ENCODE measurements around the gene FAF2. TPM values are rescaled to one million over a fixed set of nuclear protein-coding genes. Genes with fewer than 3 reads are reported as not detected.

The FAF2 gene
- total RNA-seq, 4 donors from 2014 or later = 21.2 to 27.3 (median 23.9) TPM

- Histone ChIP-seq H3K9me3 (no peaks in the 10 kb centered on the region), H3K36me3 (no peaks in the 10 kb centered on the region), H3K4me1 (peaks cover 19 to 60% (median 52%) of the 10 kb centered on the region in 4 donors), H3K27me3 (no peaks in the 10 kb centered on the region), H3K4me3 (no peak overlapping the region), H3K27ac (replicated peaks in 1 of 4) (no peak overlapping the region)
- TF ChIP-seq POLR2A (IDR thresholded peaks at IDR 0.05; ENCODE audit: low read depth) (no peak), POLR2AphosphoS5 (IDR thresholded peaks at IDR 0.05) (no peak), EP300 (IDR thresholded peaks at IDR 0.05) (no peak), CTCF (IDR thresholded peaks at IDR 0.05) (no peak)
- DNase-seq (ENCODE audit: extremely low spot score) = no peak
- 92% methylated on average over 6 of the region's 6 CpGs for WGBS
- intact Hi-C loops (cut with DNase I) = loop anchor here (10.0 kb wide), 1 partner anchor 131 kb away; the partner anchor contains the start of gene CLTB
These were observed 97.2 kb downstream of the FAF2 start for GRCh38 chr5:176545388-176545736.

- H3K9me3 ChIP-seq = no peaks in the 10 kb centered on the region
- H3K27ac ChIP-seq (replicated peaks in 1 of 4) = no peak overlapping the region
- TF ChIP-seq POLR2AphosphoS5 (IDR thresholded peaks at IDR 0.05) = no peak
- TF ChIP-seq POLR2A (IDR thresholded peaks at IDR 0.05; ENCODE audit: low read depth) = no peak
- TF ChIP-seq CTCF (IDR thresholded peaks at IDR 0.05) = no peak
- no peak for TF ChIP-seq EP300 (IDR thresholded peaks at IDR 0.05)
- no peak overlapping the region for H3K4me3 ChIP-seq
- 85% methylated on average over 10 of the region's 13 CpGs for WGBS
- peaks cover 19 to 60% (median 50%) of the 10 kb centered on the region in 4 donors for H3K4me1 ChIP-seq
- no peaks in the 10 kb centered on the region for H3K36me3 ChIP-seq
- H3K27me3 ChIP-seq = no peaks in the 10 kb centered on the region
- intact Hi-C loops (cut with DNase I) = loop anchor here (10.0 kb wide), 1 partner anchor 131 kb away; the partner anchor contains the start of gene CLTB
- DNase-seq (ENCODE audit: extremely low spot score) = no peak
These were observed 97.7 kb downstream of the FAF2 start for GRCh38 chr5:176545737-176546509.

GRCh38 chr5:176547802-176548201 is 99.6 kb downstream of the FAF2 start:
- peak overlapping the region in 2 of 4 donors; percentile 14 to 27 for H3K27ac ChIP-seq (replicated peaks in 1 of 4)
- 70% methylated on average over 8 of the region's 8 CpGs for WGBS

GRCh38 chr5:176548967-176549444 is 100.8 kb downstream of the FAF2 start, which contains the start of gene CDHR2:
TSS of gene CDHR2 (plus strand) at chr5:176549342. CDS start at chr5:176565353, 16,011 bp downstream.
- H3K27ac ChIP-seq (replicated peaks in 1 of 4) = peak within 1 kb of the TSS in 2 of 4 donors; percentile 14 to 27
- 85% methylated on average over 17 of the region's 18 CpGs for WGBS
- H3K9me3 ChIP-seq = no peaks in the 10 kb centered on the region
- TF ChIP-seq POLR2AphosphoS5 (IDR thresholded peaks at IDR 0.05) (no peak), POLR2A (IDR thresholded peaks at IDR 0.05; ENCODE audit: low read depth) (no peak), CTCF (IDR thresholded peaks at IDR 0.05) (no peak), EP300 (IDR thresholded peaks at IDR 0.05) (no peak)
- H3K4me3 ChIP-seq = no peak within 1 kb of the TSS
- DNase-seq (ENCODE audit: extremely low spot score) = no peak
- H3K27me3 ChIP-seq = peaks cover 0 to 19% (median 2%) of the 10 kb centered on the region in 4 donors
- intact Hi-C loops (cut with DNase I) = loop anchor here (10.0 kb wide), 1 partner anchor 134 kb away; the partner anchor contains the start of gene CLTB
- peaks cover under 1 to 33% (median 26%) of the 10 kb centered on the region in 4 donors for H3K4me1 ChIP-seq
- no peaks in the 10 kb centered on the region for H3K36me3 ChIP-seq

More at GRCh38 chr5:176547802-176548201, 99.6 kb downstream of the FAF2 start:
- Histone ChIP-seq H3K4me3 (no peak overlapping the region), H3K4me1 (peaks cover 5 to 41% (median 32%) of the 10 kb centered on the region in 4 donors), H3K27me3 (peaks cover 0 to 7% (median 0%) of the 10 kb centered on the region in 4 donors), H3K9me3 (no peaks in the 10 kb centered on the region), H3K36me3 (no peaks in the 10 kb centered on the region)
- no peak for DNase-seq (ENCODE audit: extremely low spot score)
- intact Hi-C loops (cut with DNase I) = loop anchor here (10.0 kb wide), 1 partner anchor 133 kb away; the partner anchor contains the start of gene CLTB
- TF ChIP-seq CTCF (IDR thresholded peaks at IDR 0.05) (no peak), POLR2A (IDR thresholded peaks at IDR 0.05; ENCODE audit: low read depth) (no peak), POLR2AphosphoS5 (IDR thresholded peaks at IDR 0.05) (peak in 1 of 2 donors; percentile 37), EP300 (IDR thresholded peaks at IDR 0.05) (no peak)
